Measurements from ENCODE around the gene PPARG. TPM values are rescaled to one million over a fixed set of nuclear protein-coding genes. Genes with fewer than 3 reads are reported as not detected.

Gene PPARG
- total and polyA plus RNA-seq, 2 of the 13 experiments (the other 11 are each of a cell fraction or from before 2014, with no cell fraction given) = 13.9 to 58.3 TPM

- ChIA-PET CTCF (ENCODE audit: low intra/inter-chr PET ratio, low total read pairs) (no interaction called here), POLR2A (no interaction called here)
- Histone ChIP-seq H3K4me2 (ENCODE audit: low read depth, low read length) (no peak overlapping the region), H3K4me3 (replicated peaks in 1 of 3; ENCODE audit: insufficient read depth in 1 of 3, low read depth in 2 of 3, low read length in 3 of 3) (no peak overlapping the region), H3K9ac (ENCODE audit: insufficient read depth, low read depth, low read length) (no peak overlapping the region), H3K9me3 (ENCODE audit: low read length) (no peaks in the 10 kb centered on the region), H3K36me3 (replicated peaks in 1 of 2; ENCODE audit: control insufficient read depth in 1 of 2, insufficient read depth in 2 of 2, low read length in 2 of 2) (no peaks in the 10 kb centered on the region; a peak in 1 of 5 replicates), H4K20me1 (ENCODE audit: insufficient read depth, low read length) (no peaks in the 10 kb centered on the region), H3K79me2 (ENCODE audit: insufficient read depth, low read length) (no peaks in the 10 kb centered on the region), H3K27ac (ENCODE audit: extremely low read length, insufficient read depth, low read length) (no peak overlapping the region), H3K27me3 (ENCODE audit: control insufficient read depth in 1 of 2, insufficient read depth in 2 of 2, low read length in 2 of 2) (no peaks in the 10 kb centered on the region; a peak in 1 of 5 replicates), H2AFZ (ENCODE audit: low read length) (no peak overlapping the region), H3K4me1 (ENCODE audit: insufficient read depth, low read length) (no peaks in the 10 kb centered on the region)
- no peak for ATAC-seq
- TF ChIP-seq HOXA9 (CRISPR knock-in tag; IDR thresholded peaks at IDR 0.05; ENCODE audit: borderline replicate concordance) = no peak
- no peak for TF ChIP-seq KLF15 (CRISPR knock-in tag; IDR thresholded peaks at IDR 0.05; ENCODE audit: borderline replicate concordance)
- no peak for TF ChIP-seq ZNF333 (CRISPR knock-in tag; IDR thresholded peaks at IDR 0.05; ENCODE audit: borderline replicate concordance)
- no peak for TF ChIP-seq ZNF160 (CRISPR knock-in tag; IDR thresholded peaks at IDR 0.05)
- TF ChIP-seq TOPORS (CRISPR knock-in tag; IDR thresholded peaks at IDR 0.05) = no peak
- TF ChIP-seq, protein P1, sequence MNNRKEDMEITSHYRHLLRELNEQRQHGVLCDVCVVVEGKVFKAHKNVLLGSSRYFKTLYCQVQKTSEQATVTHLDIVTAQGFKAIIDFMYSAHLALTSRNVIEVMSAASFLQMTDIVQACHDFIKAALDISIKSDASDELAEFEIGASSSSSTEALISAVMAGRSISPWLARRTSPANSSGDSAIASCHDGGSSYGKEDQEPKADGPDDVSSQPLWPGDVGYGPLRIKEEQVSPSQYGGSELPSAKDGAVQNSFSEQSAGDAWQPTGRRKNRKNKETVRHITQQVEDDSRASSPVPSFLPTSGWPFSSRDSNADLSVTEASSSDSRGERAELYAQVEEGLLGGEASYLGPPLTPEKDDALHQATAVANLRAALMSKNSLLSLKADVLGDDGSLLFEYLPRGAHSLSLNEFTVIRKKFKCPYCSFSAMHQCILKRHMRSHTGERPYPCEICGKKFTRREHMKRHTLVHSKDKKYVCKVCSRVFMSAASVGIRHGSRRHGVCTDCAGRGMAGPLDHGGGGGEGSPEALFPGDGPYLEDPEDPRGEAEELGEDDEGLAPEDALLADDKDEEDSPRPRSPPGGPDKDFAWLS (CRISPR knock-in tag; IDR thresholded peaks at IDR 0.05; ENCODE audit: borderline replicate concordance) = no peak
- no peak for TF ChIP-seq ZNF775 (CRISPR knock-in tag; IDR thresholded peaks at IDR 0.05; ENCODE audit: borderline replicate concordance)
- no peak for TF ChIP-seq ZNF792 (CRISPR knock-in tag; IDR thresholded peaks at IDR 0.05)
- TF ChIP-seq ZNF224 (CRISPR knock-in tag; IDR thresholded peaks at IDR 0.05) = no peak
- TF ChIP-seq ZNF230 (CRISPR knock-in tag; IDR thresholded peaks at IDR 0.05) = no peak
- no peak for TF ChIP-seq SMYD3 (CRISPR knock-in tag; IDR thresholded peaks at IDR 0.05)
- TF ChIP-seq ERF (CRISPR knock-in tag; IDR thresholded peaks at IDR 0.05) = no peak
- no peak for TF ChIP-seq ZNF274 (CRISPR knock-in tag; IDR thresholded peaks at IDR 0.05)
- in situ Hi-C loops (cut with HindIII; ENCODE audit: extremely low pct_ligation_motif_present, low pct_unique_long_range_greater_than_20kb) = no loop called here
- FAIRE-seq = no peak
- no peak for DNase-seq (ENCODE audit: low spot score)
- intact Hi-C loops (cut with micrococcal nuclease; ENCODE audit: unreplicated experiment) = no loop called here
- 97% methylated on average over 7 of the region's 7 CpGs for WGBS (ENCODE audit: low lambda C conversion rate)
- BruUV-seq (replicated peaks) = no TSS peak
Measured at GRCh38 chr3:12356996-12357395, 68.1 kb downstream of the PPARG start.

All from HepG2 (cell line).